Activated gamma-delta T cell (primary cell): ENCODE measurements around the gene KMT2D.

Experiments
- DNase-seq: peaks from one replicate; lab custom pipeline; 2025; lab: John Stamatoyannopoulos, UW

KMT2D gene

DNA sequence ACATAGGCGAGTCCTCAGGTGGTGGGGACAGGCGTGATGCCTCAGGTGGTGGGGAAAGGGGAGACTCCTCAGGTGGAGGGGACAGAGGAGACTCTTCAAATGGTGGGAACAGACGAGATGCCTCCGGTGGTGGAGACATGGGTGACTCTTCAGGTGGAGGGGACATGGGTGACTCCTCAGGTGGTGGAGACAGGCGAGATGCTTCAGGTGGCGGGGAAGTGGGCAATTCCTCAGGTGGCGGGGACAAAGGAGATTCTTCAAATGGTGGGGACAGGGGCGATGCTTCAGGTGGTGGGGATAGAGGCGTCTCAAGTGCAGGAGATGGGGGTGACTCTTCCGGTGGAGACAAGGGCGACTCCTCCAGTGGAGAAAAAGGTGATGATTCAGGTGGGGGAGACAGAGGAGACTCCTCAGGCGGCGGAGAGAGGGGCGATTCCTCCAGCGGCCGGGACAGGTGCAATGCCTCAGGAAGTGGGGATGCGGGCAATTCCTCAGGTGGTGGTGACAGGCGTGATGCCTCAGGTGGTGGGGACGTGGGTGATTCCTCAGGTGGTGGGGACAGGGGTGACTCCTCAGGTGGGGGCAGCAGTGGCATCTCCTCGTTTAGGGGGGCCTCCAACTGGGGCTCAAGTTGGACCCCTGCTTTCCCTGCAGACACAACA is 8.7 kb downstream of the KMT2D start:
- DNase-seq: no peak

DNA sequence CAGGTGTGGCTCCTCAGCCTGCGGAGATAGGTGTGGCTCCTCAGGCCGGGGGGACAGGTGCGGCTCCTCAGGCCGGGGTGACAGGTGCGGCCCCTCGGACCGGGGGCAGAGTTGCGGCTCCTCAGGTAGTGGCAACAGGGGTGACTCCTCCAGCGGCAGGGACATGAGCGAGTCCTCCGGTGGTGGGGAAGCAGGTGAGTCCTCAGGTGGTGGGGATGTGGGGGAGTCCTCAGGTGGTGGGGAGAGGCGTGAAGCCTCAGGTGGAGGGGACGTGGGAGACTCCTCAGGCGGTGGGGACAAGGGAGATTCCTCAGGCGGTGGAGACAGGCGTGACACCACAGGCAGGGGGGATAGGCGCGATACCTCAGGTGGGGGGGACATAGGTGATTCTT is 9.2 kb downstream of the KMT2D start:
- no peak for DNase-seq

- no peak for DNase-seq
Measured at GRCh38 chr12:49050507-49051372, 9.9 kb downstream of the KMT2D start.

GRCh38 chr12:49049566-49050224 is 10.9 kb downstream of the KMT2D start:
- DNase-seq: no peak

- DNase-seq: no peak
Measured at GRCh38 chr12:49048953-49049352, 11.6 kb downstream of the KMT2D start.

DNA sequence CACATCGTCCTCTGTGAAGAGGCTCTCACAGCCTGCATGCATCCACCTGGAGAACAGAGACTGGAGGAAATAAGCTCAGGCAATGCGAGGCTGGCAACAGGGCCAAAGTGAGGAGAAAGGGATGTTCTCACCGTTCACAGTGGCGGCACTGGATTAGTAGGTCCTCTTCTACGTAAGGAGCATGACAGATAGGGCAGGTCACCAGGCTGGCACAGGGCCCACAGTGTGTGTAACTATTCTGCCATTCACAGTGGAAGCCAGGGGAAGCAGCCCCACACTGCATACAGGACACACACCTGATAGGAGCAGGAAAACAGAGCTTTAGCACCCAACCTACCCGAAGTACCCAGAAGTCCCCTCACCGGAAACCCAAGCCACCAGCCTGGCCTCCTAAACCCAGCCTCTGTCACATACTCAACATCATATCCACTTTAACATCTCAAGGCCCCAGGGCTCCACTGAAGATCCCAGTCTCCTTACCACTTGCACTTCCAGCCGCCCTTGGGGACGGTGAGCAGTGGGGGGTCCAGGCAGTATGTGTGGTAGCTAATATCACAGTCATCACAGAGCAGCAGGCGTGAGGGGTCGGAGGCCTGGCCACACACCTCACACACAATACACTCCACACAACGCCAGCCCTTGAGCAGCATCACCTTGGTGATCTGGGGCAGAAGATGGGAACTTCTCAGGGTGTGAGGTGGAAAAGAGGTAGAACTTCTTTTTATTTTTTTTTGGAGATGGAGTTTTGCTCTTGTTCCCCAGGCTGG is 14.3 kb downstream of the KMT2D start:
- DNase-seq: no peak

DNA sequence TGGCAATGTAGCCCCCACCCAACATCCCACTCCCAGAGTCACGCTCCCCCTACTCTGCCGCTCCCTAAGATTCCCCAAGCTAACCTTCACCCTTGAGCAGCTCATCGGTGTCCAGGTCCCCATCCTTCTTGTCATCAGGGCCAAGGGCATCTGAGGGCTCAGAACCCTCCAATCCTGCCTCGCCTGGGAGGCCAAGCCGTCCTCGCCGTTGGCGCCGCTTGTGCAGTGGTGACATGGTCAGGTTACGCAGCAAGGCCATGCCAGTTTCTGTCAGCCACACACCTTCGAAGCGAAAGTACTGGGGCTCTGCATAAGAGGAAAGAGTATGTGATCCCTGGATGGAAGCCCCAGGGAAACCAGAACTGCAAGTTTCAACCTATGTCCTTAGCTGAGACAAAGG is 15.9 kb downstream of the KMT2D start:
- no peak for DNase-seq

GRCh38 chr12:49043856-49044258 is 16.7 kb downstream of the KMT2D start:
- DNase-seq: peak; percentile 44

GRCh38 chr12:49043241-49043640 is 17.4 kb downstream of the KMT2D start:
- DNase-seq: no peak

- no peak for DNase-seq
Measured at GRCh38 chr12:49041881-49042484, 18.6 kb downstream of the KMT2D start.

- DNase-seq: no peak
Measured at GRCh38 chr12:49041036-49041880, 19.3 kb downstream of the KMT2D start.

DNA sequence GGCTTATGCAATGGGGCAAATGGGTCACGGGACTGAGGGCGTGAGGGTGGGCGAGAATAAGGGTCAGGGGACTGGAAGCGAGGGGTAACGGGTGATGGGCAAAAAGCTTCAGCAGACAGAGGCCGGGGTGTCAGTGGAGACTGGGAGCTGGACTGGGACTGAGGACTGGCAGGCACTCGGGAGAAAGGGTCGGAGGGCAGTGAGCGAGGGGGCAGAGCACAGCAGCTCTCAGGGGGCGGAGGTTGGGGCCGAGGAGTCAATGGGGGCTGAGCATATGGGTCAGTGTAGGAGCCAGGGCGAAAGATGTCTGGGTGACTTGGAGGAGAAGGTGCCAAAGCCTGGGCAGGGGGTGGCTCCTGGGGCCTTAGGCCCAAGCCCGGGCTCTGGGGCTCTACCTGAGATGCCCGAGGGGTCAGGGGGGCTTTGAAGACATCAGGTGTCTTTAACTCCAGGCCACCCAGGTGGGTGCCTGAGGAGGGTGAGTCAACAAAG is 20.2 kb downstream of the KMT2D start:
- no peak for DNase-seq

GRCh38 chr12:49039421-49040363 is 20.9 kb downstream of the KMT2D start:
- no peak for DNase-seq

DNA sequence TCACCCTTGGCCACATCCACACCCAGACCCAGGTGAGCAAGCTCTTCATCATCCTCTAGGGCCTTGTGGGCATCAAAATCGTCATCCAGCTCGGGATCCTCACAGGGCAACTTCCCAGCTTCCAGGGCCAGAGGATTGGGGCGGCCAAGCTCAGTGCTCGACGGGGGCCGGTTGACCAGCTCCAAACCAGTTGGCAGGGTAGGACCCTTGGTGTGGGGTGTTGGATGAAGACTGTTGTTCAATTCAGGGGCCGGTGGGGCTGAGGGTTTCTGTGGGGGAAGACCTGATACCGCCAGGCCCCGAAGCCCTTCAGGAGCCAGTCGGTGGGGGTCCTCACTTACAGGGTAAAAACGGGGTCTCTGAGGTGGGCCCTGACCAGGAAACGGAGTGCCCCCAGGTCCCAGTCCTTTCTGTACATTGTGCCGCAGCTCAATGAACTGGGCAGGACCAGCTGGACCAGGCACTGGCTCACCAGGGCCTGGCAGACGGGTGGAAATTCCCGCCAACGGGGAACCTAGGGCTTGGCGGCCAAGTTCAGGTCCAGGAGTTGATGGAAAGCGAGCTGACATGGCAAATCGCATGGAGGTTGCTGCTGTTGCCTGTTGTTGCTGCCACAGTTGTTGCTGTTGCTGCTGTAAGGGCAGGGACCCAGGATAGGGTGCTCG is 22.2 kb downstream of the KMT2D start:
- DNase-seq: no peak

GRCh38 chr12:49037947-49038237 is 22.7 kb downstream of the KMT2D start:
- no peak for DNase-seq

DNA sequence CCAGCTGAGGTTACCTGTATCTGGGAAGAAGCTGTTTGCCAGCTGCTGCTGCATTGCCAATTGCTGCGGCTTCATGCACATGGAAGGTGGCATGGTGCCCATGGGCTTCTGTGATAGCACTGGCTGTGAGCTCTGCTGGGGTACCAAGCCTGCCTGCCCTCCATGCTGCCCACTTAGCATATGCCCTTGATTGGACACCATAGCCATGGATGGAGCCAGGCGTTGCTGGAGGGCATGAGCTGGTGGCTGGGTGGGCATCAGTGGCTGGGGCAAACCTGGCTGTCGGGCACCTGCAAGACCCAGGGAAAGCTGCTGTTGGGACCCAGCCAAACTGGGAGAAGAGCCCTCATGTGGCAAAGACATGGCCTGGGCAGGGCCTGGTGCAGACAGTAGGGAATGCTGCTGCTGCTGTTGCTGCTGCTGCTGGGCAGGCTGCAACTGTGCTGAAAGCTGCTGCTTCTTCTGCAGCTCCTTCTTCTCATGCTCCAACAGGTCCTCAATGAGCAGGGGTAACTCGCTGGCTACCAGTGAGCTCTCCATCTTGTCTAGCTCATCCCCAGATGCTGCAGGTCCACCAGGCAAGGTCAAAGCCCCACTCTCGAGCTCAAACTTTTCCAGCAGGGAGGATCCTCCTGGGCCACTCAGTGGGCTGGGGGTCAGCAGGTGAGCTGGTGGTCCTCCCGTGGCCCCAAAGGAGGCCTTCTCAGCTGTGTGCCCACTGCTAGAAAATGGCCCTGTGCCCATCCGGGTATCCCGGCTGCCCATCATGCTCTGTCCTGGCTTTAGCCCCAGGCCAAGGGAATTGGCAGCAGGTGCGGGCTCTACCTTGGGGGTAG is 23.3 kb downstream of the KMT2D start:
- DNase-seq: no peak

- no peak for DNase-seq
Measured at GRCh38 chr12:49036029-49036428, 24.6 kb downstream of the KMT2D start.

GRCh38 chr12:49034286-49034622 is 26.3 kb downstream of the KMT2D start:
- DNase-seq: no peak
